ENCODE measurements around the gene DEFB131B.
"Not testable (repeated sequence)": the region's sequence is repeated elsewhere in the genome, so short reads cannot be mapped to it uniquely, and the experiment has no call there.

Gene DEFB131B, protein sequence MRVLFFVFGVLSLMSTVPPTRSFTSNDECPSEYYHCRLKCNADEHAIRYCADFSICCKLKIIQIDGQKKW

DNA sequence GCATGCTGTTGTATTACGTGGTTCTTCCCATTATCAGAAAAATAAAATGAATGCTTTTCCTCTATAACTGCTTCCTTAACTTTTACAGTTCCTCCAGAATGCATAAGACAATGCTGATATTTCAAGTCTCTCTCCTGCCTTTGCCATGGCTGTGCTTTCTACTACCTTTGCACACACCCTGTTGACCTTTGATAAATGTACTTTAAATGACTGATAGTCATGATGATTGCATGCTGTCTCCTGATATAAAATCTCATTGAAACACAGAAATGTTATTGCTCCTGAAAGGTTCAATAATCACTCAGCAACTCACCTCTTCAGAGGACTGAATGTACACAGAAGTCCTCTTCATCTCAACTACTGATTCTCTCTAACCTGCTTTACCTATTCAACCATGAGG, at the start of gene DEFB131B:
DEFB131B (plus strand) TSS at position 395 of the 400 bp plus-strand sequence; CDS start at position 395, 0 bp downstream.
- not testable (repeated sequence) for DNase-seq

DNA sequence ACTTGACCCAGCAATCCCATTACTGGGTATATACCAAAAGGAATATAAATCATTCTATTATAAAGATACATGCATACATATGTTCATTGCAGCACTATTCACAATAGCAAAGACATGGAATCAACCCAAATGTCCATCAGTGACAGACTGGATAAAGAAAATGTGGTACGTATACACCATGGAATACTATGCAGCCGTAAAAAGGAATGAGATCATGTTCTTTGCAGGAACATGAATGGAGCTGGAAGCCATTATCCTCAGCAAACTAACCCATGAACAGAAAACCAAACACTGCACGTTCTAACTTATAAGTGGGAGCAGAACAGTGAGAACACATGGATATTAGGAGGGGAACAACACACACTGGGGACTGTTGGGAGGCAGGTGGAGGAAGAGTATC, 49.0 kb upstream of the DEFB131B start:
- DNase-seq, result not testable (repeated sequence)

DNA sequence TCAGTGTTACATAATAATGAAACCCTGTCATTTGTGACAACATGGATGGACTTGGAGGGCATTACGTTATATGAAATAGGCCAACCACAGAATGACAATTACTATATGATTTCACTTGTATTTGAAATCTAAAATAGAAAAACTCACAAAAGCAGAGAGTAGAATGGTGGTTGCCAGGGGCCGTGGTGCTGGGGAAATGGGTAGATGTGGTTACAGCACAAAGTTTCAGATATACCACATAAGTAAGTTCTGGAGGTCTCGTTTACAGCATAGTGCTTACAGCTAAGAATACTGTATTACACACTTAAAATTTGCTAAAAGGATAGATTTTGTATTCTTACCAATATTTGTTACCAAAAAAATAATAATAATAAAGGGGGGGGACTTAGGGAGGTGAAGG, 48.6 kb upstream of the DEFB131B start:
- not testable (repeated sequence) for DNase-seq

GRCh38 chr11:71832811-71833210, 45.4 kb upstream of the DEFB131B start, which contains the start of gene DEFB108B:
DEFB108B (plus strand) TSS chr11:71833200; CDS start chr11:71833200, 0 bp downstream.
- DNase-seq, result not testable (repeated sequence)

DNA sequence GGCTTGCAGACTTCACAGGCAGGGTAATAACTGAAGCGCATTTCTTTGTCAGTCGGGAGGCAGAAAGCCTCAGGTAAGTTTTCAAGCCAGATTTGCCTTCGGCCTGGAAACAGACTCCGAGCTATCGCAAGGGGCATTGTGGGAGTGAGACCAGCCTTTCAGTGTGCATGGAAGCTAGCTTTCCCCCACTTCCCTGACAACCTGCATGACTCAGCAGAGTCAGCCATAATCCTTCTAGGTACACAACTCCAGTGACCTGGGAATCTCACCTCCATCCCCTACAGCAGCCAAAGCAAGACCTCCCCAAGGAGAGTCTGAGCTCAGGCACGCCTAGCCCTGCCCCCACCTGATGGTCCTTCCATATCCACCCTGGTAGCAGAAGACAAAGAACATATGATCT, 35.5 kb upstream of the DEFB131B start:
- not testable (repeated sequence) for DNase-seq

GRCh38 chr11:71843355-71843754, 34.9 kb upstream of the DEFB131B start:
- DNase-seq, result not testable (repeated sequence)

GRCh38 chr11:71843858-71844257, 34.4 kb upstream of the DEFB131B start:
- DNase-seq, result no peak

DNA sequence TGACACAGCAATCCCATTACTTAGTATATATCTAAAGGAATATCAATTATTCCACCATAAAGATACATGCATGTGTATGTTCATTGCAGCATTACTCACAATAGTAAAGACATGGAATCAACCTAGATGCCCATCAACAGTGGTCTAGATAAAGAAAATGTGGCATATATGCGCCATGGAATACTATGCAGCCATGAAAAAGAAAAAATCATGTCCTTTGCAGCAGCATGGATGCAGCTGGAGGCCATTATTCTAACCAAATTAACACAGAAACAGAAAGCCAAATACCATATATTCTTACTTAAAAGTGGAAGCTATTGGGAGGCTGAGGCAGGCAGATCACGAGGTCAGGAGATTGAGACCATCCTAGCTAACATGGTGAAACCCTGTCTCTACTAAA, 24.4 kb upstream of the DEFB131B start:
- not testable (repeated sequence) for DNase-seq

- not testable (repeated sequence) for DNase-seq
Observed at GRCh38 chr11:71855880-71856279, 22.4 kb upstream of the DEFB131B start.

DNA sequence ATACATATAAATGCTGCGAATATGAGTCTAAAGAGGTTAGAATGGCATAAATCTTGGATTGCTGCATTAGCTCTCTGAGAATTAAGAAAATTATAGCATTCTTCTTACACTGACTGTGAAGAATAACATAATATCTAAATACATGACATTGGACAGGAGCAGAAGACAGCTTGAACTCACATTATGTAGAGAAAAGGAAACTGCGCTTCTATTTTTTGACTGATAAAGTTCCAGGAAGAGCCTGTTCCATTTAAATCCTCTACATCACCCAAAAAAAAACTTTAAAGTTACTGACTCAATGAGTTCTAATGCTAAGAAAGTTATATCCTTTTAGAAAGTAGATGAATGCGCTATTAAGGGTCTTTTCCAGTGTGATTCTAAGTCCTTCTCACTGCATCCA, 17.4 kb upstream of the DEFB131B start:
- not testable (repeated sequence) for DNase-seq

- peak; percentile 55 to 69 for DNase-seq
Observed at GRCh38 chr11:71863978-71864627, 14.2 kb upstream of the DEFB131B start.

DNA sequence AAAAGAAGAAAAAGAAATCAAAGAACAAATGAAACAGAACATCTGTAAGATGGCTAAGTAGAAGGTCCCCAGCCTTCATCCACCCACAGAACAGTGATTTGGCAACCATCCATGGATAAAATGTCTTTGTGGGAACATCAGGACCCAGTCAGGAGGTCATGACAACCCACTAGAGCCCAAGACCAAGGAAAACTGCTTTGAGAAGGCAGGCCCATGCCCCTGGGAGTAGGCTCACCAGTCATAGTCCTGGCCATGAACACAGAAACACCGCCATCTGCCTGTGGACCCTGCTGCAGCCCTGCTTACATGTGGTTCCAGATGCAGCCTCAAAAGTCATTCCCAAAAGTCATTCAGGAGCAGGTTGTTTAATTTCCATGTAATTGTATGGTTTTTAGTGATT, 11.0 kb upstream of the DEFB131B start:
- DNase-seq, result peak in 1 of 2 experiments; percentile 1

DNA sequence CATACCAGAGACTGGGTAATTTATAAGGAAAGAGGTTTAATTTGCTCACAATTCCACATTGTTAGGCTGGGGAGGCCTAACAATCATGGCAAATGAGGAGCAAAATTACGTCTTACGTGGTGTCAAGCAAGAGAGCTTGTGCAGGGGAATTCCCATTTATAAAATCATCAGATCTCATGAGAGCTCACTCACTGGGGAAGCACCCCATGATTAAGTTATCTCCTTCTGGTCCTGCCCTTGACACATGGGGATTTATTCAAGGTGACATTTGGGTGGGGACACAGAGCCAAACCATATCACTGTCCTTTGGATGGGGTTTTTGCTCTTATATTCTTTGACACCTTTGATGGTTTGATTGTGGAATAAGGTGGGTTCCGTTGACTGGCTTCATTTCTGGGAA, 8.3 kb upstream of the DEFB131B start:
- DNase-seq, result not testable (repeated sequence)

DNA sequence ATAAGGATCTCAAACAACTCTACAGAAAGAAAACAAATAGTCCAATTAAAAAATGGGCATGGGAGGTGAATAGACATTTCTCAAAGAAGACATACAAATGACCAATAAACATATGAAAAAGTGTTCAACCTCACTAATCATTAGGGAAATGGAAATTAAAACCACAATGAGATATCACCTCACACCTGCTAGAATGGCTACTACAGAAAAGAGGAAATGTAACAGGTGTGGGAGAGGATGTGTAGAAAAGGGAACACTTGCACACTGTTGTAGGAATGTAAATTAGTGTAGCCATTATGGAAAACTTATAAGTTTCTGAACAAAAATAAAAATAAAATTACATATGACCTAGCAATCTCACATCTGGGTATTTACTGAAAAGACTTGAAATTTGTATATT, 7.6 kb upstream of the DEFB131B start:
- not testable (repeated sequence) for DNase-seq

DNA sequence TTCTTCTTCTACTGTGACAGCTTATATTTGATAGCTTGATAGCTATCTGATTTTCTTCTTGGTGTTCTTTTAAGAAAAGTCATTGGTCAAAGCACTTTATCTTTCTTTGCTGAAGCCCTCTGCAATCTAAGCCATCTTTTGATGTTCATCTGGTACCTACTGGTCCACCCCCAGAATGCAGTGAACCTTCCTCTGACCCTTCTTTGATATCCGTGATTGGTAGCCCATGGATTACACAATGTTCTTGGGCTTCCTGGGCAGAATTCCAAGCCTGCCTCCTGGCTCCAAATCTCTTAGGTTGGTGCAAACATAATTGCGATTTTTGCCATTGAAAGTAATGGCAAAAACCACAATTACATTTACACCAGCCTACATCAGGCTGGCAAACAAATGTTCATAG, 2.0 kb upstream of the DEFB131B start:
- not testable (repeated sequence) for DNase-seq

DNA sequence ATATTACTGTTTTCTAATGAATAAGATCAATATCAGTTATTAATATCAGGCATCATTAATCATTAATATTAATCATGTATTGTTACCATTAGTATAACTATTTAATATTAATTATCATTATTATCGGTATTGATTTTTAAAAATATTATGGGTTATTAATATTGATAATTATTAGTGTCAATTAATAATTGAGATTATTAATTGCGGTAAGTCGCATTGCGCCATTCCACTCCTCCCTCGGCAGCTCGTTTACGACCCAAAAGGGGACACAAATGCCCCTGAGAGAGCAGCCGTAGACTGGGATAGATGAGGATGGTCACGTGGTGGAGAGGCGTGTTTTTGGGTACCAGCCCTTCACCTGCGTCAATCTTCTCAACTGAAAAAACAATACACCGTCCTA, 7.6 kb downstream of the DEFB131B start:
- not testable (repeated sequence) for DNase-seq

GRCh38 chr11:71888335-71889010, 10.2 kb downstream of the DEFB131B start:
- DNase-seq, result not testable (repeated sequence)

DNA sequence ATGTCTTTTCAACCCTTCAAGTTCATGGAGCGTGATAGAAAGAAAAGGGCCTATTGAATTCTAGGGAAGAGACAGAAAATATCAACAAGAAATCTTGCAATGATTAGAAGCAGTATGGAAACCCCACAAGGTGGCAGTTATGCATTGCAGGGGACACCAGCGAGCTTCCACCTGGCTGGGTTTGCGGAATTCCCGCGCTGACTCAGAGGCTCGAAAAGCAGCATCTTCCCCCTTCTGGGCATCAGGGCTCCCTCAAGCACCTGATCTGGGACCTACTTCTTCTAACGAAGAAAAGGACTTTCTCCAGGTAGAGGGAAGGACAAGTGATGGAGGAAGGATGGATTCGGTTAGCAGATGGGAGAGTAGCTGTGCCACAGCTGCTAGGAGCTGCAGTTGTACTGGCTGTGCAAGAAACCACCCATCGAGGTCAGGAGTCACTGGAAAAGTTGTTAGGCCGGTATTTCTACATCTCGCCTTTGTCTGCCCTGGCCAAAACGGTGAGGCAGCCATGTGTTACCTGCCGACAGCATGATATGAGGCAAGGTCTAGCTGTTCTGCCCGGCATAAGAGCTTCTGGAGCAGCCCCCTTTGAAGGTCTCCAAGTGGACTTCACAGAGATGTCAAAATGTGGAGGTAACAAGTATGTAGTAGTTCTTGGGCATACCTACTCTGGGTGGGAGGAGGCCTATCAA, 11.1 kb downstream of the DEFB131B start:
- DNase-seq, result not testable (repeated sequence)

DNA sequence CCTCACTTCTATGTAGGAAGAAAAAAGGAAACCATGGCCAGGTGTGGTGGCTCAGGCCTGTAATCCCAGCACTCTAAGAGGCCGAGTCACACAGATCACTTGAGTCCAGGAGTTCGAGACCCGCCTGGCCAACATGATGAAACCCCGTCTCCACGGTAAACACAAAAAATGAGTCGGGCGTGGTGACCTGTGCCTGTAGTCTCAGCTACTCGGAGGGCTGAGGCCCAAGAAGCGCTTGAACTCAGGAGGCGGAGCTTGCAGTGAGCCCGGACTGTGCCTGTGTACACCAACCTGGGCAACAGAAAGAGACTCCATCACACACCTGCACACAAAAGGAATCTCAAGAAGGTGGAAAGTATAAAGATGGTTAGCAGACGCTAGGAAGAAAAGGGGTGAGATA, 17.7 kb downstream of the DEFB131B start:
- no peak for DNase-seq

DNA sequence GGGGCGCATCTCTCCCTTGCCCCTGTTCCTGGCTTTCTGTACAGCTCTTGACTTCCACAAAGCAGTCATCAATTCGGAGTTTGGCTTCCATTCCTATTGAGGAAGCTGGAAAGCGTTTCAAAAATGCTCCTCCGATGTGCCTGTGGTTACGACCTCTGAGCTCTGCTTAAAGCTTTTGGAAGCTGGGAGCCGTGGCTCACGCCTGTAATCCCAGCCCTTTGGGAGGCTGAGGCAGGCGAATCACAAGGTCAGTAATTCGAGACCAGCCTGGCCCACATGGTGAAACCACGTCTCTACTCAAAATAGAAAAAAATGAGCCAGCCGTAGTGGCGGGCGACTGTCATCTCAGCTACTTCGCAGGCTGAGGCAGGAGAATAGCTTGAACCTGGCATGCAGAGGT, 22.9 kb downstream of the DEFB131B start:
- not testable (repeated sequence) for DNase-seq

DNA sequence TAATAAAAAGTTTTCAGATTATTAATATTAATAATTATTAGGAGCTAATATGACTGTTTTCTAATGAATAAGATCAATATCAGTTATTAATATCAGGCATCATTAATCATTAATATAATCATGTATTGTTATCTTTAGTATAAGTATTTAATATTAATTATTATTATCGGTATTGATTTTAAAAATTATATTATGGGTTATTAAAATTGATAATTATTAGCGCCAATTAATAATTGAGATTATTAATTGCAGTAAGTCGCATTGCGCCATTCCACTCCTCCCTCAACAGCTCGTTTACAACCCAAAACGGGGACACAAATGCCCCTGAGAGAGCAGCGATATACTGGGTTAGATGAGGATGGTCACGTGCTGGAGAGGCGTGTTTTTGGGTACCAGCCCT, 30.0 kb downstream of the DEFB131B start:
- no peak for DNase-seq

DNA sequence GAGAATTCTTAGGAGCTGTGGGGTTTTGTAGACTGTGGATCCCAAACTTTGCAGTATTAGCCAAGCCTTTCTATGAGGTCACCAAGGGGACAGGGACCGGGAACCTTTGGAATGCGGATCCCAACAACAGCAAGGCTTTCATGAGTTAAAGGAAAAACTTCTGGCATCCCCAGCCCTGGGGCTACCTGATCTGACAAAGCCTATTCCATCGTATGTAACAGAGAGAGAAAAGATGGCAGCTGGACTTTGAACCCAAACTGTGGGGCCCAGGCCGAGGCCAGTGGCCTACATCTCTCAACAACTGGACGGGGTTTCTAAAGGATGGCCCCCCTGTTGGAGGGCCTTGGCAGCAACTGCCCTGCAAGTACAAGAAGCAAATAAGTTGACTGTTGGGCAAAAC, 32.5 kb downstream of the DEFB131B start:
- DNase-seq, result not testable (repeated sequence)

GRCh38 chr11:71911321-71911985, 33.2 kb downstream of the DEFB131B start:
- DNase-seq, result not testable (repeated sequence)

Data from SHP77 (cell line).